GM10266 (cell line): ENCODE results near the gene STAG1.
"Not testable (repeated sequence)": the region's sequence is repeated elsewhere in the genome, so short reads cannot be mapped to it uniquely, and the experiment has no call there.

Experiments
- DNase-seq: peaks from one replicate; pipeline ENCODE4 v3.0.0; 2012; ENCODE audit errors: extremely low spot score
- TF ChIP-seq, protein P1 (sequence below): IDR thresholded peaks from 2 replicates; pipeline ENCODE4 v1.5.1; 2012; ENCODE audit warnings: mild to moderate bottlenecking, low read depth; ENCODE audit not compliant: control insufficient read depth, insufficient read depth; ENCODE audit errors: missing control alignments

The STAG1 gene

DNA sequence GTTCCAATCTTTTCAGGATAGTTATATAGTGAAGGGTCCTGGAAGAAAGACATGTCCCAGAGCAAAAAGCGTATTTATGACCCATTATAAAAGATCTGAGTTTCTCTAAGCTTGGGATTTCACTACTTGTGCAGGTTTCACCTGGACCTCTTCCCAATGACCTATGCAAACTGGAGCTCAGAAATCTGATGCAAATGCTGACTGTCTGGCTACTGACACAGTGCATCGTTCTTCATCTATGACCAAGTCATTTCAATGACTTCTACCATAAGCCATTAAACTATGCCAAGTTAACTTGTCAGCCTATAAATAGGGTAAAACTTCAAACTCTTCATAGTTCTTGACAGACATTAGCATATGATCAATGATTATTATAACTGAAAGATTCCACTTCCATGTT lies 11.1 kb downstream of the STAG1 start:
- DNase-seq = no peak
- TF ChIP-seq, protein P1, sequence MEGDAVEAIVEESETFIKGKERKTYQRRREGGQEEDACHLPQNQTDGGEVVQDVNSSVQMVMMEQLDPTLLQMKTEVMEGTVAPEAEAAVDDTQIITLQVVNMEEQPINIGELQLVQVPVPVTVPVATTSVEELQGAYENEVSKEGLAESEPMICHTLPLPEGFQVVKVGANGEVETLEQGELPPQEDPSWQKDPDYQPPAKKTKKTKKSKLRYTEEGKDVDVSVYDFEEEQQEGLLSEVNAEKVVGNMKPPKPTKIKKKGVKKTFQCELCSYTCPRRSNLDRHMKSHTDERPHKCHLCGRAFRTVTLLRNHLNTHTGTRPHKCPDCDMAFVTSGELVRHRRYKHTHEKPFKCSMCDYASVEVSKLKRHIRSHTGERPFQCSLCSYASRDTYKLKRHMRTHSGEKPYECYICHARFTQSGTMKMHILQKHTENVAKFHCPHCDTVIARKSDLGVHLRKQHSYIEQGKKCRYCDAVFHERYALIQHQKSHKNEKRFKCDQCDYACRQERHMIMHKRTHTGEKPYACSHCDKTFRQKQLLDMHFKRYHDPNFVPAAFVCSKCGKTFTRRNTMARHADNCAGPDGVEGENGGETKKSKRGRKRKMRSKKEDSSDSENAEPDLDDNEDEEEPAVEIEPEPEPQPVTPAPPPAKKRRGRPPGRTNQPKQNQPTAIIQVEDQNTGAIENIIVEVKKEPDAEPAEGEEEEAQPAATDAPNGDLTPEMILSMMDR = no peak

DNA sequence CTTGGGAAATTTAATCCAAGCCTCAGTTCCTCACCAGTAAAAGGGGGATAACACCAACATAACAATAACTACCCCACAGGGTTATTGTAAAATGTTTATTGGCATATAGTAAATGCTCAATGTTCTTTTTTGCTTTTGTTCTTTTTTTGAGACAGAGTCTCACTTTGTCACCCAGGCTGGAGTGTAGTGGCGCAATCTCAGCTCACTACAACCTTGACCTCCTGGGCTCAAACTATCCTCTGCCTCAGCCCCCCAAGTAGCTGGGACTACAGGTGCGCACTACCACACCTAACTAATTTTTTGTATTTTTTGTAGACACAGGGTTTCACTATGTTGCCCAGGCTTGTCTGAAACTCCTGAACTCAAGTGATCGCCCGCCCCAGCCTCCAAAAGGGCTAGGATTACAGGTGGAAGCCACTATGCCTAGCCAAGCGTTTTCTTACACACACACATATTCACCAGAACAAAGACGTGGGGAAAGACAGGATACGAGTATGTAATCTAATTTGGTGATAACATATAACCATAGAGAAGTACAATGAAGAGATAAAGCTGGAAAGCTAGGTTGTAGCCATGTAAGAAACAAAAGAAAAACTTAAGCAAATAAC lies 11.7 kb downstream of the STAG1 start:
- no peak for DNase-seq

GRCh38 chr3:136736950-136737349 lies 15.2 kb downstream of the STAG1 start:
- DNase-seq = not testable (repeated sequence)

More for the DNA sequence above, 11.7 kb downstream of the STAG1 start:
- TF ChIP-seq, protein P1 = no peak

DNA sequence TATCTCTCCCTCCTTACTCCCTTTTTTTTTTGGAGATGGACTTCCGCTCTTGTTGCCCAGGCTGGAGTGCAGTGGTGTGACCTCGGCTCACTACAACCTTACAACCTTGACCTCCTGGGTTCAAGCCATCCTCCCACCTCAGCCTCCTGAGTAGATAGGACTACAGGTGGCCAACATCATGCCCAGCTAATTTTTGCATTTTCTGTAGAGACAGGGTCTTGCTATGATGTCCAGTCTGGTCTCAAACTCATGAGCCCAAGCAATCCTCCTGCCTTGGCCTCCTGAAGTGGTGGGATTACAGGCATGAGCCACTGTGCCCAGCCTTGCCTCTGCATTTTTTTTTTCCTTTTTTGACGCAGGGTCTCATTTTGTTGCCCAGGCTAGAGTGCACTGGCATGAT lies 17.1 kb downstream of the STAG1 start:
- TF ChIP-seq, protein P1 = no peak
- no peak for DNase-seq

GRCh38 chr3:136734382-136735070 lies 17.7 kb downstream of the STAG1 start:
- DNase-seq = no peak
- TF ChIP-seq, protein P1 = peak; percentile 36

- TF ChIP-seq, protein P1 = no peak
- no peak for DNase-seq
Measured at GRCh38 chr3:136733317-136733833, 18.8 kb downstream of the STAG1 start.

- no peak for DNase-seq
- TF ChIP-seq, protein P1 = no peak
Measured at GRCh38 chr3:136731274-136731884, 20.8 kb downstream of the STAG1 start.
